Esophagus squamous epithelium (tissue), 5 donors: ENCODE results near the gene LDB2. TPM values are rescaled to one million over a fixed set of nuclear protein-coding genes. Genes with fewer than 3 reads are reported as not detected.

Experiments
- DNase-seq: peaks from one replicate; lab custom pipeline; 2025; lab: John Stamatoyannopoulos, UW
- H3K27ac ChIP-seq, 4 donors: fragments of 200-600 bp; sonication (generic); one replicate each; pipeline ENCODE4 v1.5.1; 2016 to 2019; ENCODE audit warnings: mild to moderate bottlenecking in 1 of 4
- H3K27me3 ChIP-seq, 4 donors: fragments of 200-600 bp; sonication (generic); 1 replicate in 3 of 4; 2 replicates in 1 of 4; pipeline versions ENCODE4 v1.5.1 to v1.6.0; 2017 to 2021; ENCODE audit warnings: antibody characterized with exemption in 1 of 4
- H3K36me3 ChIP-seq, 3 donors: fragments of 200-600 bp; sonication (generic); one replicate each; pipeline ENCODE4 v1.5.1; 2016 to 2019
- H3K4me1 ChIP-seq, 3 donors: fragments of 200-600 bp; sonication (generic); one replicate each; pipeline ENCODE4 v1.5.1; 2017 to 2019
- H3K4me3 ChIP-seq, 4 donors: fragments of 200-600 bp; sonication (generic); 1 replicate in 3 of 4; 2 replicates in 1 of 4; pipeline ENCODE4 v1.5.1; 2016 to 2019; ENCODE audit warnings: mild to moderate bottlenecking in 2 of 4, moderate library complexity in 1 of 4
- H3K9me3 ChIP-seq, 3 donors: fragments of 200-600 bp; sonication (generic); one replicate each; pipeline ENCODE4 v1.5.1; 2016 to 2019
- POLR2A ChIP-seq, 4 donors: fragments of 450-650 bp; IDR thresholded peaks; one replicate each; pipeline ENCODE4 v1.6.1; 2017; ENCODE audit warnings: antibody characterized with exemption in 4 of 4, mild to moderate bottlenecking in 4 of 4, moderate library complexity in 3 of 4
- WGBS, 2 donors: methylation state at CpG; one replicate each; pipeline ENCODE4 v1.1.5; 2018; 5-methylcytosine and 5-hydroxymethylcytosine counted together
- intact Hi-C: fragments of 100-400 bp; cut with DNase I; formaldehyde crosslinking; loops from one replicate; pipeline ENCODE4 v1.15.0; 2022
- total RNA-seq, 4 donors: library from RNA; depleted of rRNA; stranded (reverse); fragments of >200 nt; gene quantifications; one replicate each; pipeline ENCODE4 v1.1.0, GENCODE V29; 2016
- TF ChIP-seq, protein P1 (sequence below), 6 experiments: fragments of 450-650 bp in 4 of 6; fragments of 200-600 bp in 2 of 6; sonication (generic) in 2 of 6; IDR thresholded peaks; one replicate each; pipeline ENCODE4 v1.5.1; 2016 to 2019; ENCODE audit warnings: antibody characterized with exemption in 6 of 6, mild to moderate bottlenecking in 4 of 6, moderate library complexity in 4 of 6
- donor health status: DM: yes; HTN: yes; CAD: no.

The LDB2 gene
- total RNA-seq, 4 donors from 2014 or later: 3.0 to 16.0 (median 5.9) TPM

DNA sequence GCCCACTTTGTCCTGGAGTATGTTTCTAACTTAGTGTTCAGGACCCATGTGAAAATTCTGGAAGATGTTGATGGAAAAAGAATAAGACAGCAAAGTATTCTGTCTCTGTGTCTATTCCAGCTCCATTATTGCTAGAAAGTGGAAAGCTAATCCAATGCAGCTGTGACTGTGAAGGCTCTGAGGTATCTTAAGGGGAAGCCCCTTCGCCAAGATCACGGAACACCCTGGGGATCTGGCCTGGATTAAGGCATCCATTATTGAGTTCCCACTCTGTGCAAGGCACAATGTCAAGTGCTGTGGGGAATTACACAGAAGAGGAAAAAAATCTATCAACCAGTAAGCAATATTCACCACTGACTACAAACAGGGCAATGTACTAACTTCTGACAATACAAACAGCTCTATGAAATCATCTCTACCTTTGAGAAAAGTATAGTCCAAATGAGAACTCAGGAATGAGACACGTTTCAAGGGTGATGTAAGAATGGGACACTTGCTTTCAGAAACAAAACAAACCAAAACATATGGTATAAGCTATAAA, 222.1 kb downstream of the LDB2 start:
- no peak overlapping the region for H3K4me3 ChIP-seq
- peaks cover 0 to 23% (median 0%) of the 10 kb centered on the region in 3 donors for H3K4me1 ChIP-seq
- WGBS, 2 donors: 73 to 83% methylated on average over 3 of the region's 3 CpGs
- H3K27ac ChIP-seq: no peak overlapping the region
- H3K27me3 ChIP-seq: no peaks in the 10 kb centered on the region
- no peak for DNase-seq
- intact Hi-C loops: no loop called here
- no peaks in the 10 kb centered on the region for H3K9me3 ChIP-seq
- no peaks in the 10 kb centered on the region for H3K36me3 ChIP-seq
- TF ChIP-seq POLR2A (IDR thresholded peaks at IDR 0.05): no peak
- TF ChIP-seq, protein P1, sequence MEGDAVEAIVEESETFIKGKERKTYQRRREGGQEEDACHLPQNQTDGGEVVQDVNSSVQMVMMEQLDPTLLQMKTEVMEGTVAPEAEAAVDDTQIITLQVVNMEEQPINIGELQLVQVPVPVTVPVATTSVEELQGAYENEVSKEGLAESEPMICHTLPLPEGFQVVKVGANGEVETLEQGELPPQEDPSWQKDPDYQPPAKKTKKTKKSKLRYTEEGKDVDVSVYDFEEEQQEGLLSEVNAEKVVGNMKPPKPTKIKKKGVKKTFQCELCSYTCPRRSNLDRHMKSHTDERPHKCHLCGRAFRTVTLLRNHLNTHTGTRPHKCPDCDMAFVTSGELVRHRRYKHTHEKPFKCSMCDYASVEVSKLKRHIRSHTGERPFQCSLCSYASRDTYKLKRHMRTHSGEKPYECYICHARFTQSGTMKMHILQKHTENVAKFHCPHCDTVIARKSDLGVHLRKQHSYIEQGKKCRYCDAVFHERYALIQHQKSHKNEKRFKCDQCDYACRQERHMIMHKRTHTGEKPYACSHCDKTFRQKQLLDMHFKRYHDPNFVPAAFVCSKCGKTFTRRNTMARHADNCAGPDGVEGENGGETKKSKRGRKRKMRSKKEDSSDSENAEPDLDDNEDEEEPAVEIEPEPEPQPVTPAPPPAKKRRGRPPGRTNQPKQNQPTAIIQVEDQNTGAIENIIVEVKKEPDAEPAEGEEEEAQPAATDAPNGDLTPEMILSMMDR (IDR thresholded peaks at IDR 0.05): no peak

DNA sequence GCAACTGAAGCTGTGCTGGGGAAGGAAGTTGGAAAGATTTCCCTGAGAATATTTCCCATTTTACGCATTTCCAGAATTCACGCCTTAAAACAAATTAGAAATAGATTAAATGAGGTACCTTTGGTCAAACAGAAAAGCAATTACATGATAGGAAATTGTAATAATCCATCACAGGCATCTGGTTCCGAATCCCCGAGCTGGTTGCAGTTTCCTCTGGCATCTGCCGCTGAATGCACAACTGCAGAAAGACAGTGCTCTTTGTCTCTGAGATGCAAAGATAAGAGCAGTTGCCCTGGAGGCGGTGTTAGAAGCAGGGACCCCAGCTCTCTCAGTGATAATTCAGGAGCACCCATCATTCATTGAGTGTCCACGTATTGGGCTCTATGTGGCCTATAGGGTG, 224.4 kb downstream of the LDB2 start:
- intact Hi-C loops: no loop called here
- Histone ChIP-seq H3K4me3 (no peak overlapping the region), H3K9me3 (no peaks in the 10 kb centered on the region), H3K27ac (no peak overlapping the region), H3K36me3 (no peaks in the 10 kb centered on the region), H3K4me1 (peaks cover 0 to 24% (median 0%) of the 10 kb centered on the region in 3 donors), H3K27me3 (no peaks in the 10 kb centered on the region)
- WGBS, 2 donors: 84 to 87% methylated on average over 6 to 7 of the region's 7 CpGs
- TF ChIP-seq POLR2A (IDR thresholded peaks at IDR 0.05): no peak
- TF ChIP-seq, protein P1 (IDR thresholded peaks at IDR 0.05): no peak
- no peak for DNase-seq

DNA sequence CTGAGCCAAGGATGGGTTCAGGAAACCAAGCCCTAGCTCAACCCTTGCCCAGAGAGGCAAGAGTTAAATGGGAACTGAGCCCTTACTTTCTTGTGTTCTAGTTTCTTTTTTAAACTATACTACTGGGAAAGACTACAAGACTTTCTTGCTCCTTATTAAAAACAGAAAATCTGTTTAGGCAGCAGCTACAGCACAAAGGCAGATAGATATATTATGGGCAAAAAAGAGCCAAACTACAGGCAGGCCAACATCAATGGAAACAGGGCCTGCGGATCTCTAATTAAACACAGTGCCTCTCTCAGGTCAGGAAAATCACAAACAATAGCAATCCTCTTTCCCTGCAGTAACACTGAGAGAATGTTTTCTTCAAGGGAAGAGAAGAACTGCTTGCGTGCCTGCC, 226.0 kb downstream of the LDB2 start:
- Histone ChIP-seq H3K4me3 (no peak overlapping the region), H3K9me3 (no peaks in the 10 kb centered on the region), H3K27me3 (no peaks in the 10 kb centered on the region), H3K36me3 (no peaks in the 10 kb centered on the region), H3K4me1 (peaks cover 0 to 36% (median 0%) of the 10 kb centered on the region in 3 donors), H3K27ac (peak overlapping the region in 2 of 4 donors; percentile 23 to 36)
- WGBS, 2 donors: 51 to 69% methylated on average over 2 of the region's 2 CpGs
- TF ChIP-seq, protein P1 (IDR thresholded peaks at IDR 0.05): no peak
- no peak for TF ChIP-seq POLR2A (IDR thresholded peaks at IDR 0.05)
- no peak for DNase-seq
- intact Hi-C loops: no loop called here

DNA sequence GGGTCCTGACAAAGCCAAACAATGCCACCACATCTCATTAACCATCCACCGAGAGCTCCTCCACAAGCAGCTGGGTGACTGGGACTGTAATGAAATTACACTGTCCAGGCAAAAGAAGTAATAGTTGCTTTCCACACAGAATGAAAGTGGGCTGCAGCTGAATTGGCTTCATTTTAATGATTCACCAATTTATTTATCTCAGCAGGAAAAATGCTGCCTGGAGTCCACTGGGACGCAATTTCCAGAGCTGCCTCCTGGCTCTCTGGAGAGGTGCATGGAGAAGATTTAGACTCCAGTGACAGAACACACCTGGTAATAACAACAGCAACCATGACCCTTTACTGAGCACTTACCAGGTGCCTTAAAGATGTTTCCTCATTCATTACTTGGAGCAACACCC, 226.7 kb downstream of the LDB2 start:
- intact Hi-C loops: no loop called here
- H3K36me3 ChIP-seq: no peaks in the 10 kb centered on the region
- no peak overlapping the region for H3K27ac ChIP-seq
- TF ChIP-seq, protein P1 (IDR thresholded peaks at IDR 0.05): no peak
- no peak for TF ChIP-seq POLR2A (IDR thresholded peaks at IDR 0.05)
- no peak for DNase-seq
- H3K9me3 ChIP-seq: no peaks in the 10 kb centered on the region
- peaks cover 0 to 40% (median 0%) of the 10 kb centered on the region in 3 donors for H3K4me1 ChIP-seq
- H3K4me3 ChIP-seq: no peak overlapping the region
- WGBS, 2 donors: 73 to 90% methylated on average over 2 of the region's 2 CpGs
- H3K27me3 ChIP-seq: no peaks in the 10 kb centered on the region

DNA sequence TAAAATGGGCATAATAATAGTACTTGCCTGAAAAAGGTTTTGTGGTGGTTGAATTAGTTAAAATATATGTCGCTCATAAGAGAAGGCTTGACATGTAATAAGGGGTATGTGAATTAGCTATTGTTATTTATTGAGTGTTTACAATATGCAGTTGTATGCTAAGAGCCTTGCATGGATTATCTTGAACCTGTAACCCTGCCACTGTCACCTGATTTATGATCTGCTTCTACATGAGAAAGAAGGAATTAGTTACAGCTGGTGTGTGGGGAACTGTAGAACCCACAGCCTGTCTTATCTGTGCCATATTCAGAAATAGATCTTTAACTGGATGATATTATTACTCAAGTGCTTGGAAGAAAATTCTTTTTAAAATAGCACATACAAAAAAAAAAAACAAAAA, 227.7 kb downstream of the LDB2 start:
- no peak overlapping the region for H3K27ac ChIP-seq
- H3K4me3 ChIP-seq: no peak overlapping the region
- H3K9me3 ChIP-seq: no peaks in the 10 kb centered on the region
- WGBS, 2 donors: 94% methylated on average over 1 of the region's 1 CpG
- TF ChIP-seq, protein P1 (IDR thresholded peaks at IDR 0.05): no peak
- TF ChIP-seq POLR2A (IDR thresholded peaks at IDR 0.05): no peak
- no peak for DNase-seq
- no peaks in the 10 kb centered on the region for H3K36me3 ChIP-seq
- no peaks in the 10 kb centered on the region for H3K27me3 ChIP-seq
- intact Hi-C loops: no loop called here
- H3K4me1 ChIP-seq: peaks cover 0 to 40% (median 0%) of the 10 kb centered on the region in 3 donors
